Osteocyte (in vitro differentiated cells): ENCODE measurements around the gene TBL3. TPM values are rescaled to one million over a fixed set of nuclear protein-coding genes. Genes with fewer than 3 reads are reported as not detected.

Source experiments
- DNase-seq: peaks from one replicate; pipeline ENCODE4 v3.0.0; 2021; ENCODE audit warnings: mixed read lengths; ENCODE audit not compliant: unreplicated experiment; ENCODE audit errors: extremely low spot score
- H3K27ac Mint-ChIP-seq: one replicate; pipeline ENCODE4 v1.8.0; 2021; ENCODE audit warnings: mild to moderate bottlenecking, mixed read lengths; ENCODE audit not compliant: unreplicated experiment
- H3K27me3 Mint-ChIP-seq: one replicate; pipeline ENCODE4 v1.8.0; 2021; ENCODE audit warnings: mixed read lengths; ENCODE audit not compliant: unreplicated experiment
- H3K36me3 Mint-ChIP-seq: one replicate; pipeline ENCODE4 v1.8.0; 2021; ENCODE audit warnings: mixed read lengths; ENCODE audit not compliant: unreplicated experiment
- H3K4me1 Mint-ChIP-seq: one replicate; pipeline ENCODE4 v1.8.0; 2021; ENCODE audit warnings: mixed read lengths; ENCODE audit not compliant: unreplicated experiment
- H3K4me3 Mint-ChIP-seq: one replicate; pipeline ENCODE4 v1.8.0; 2021; ENCODE audit warnings: mild to moderate bottlenecking, moderate library complexity, mixed read lengths; ENCODE audit not compliant: unreplicated experiment
- H3K9me3 Mint-ChIP-seq: one replicate; pipeline ENCODE4 v1.8.0; 2021; ENCODE audit warnings: mixed read lengths; ENCODE audit not compliant: unreplicated experiment
- total RNA-seq: library from RNA; stranded (reverse); gene quantifications from 2 replicates; pipeline ENCODE4 v1.2.1, GENCODE V29; 2021
- TF ChIP-seq, protein P1 (sequence below): fragments of 200-600 bp; sonication (generic); IDR thresholded peaks from 2 replicates; pipeline ENCODE4 v1.5.0; 2021; ENCODE audit warnings: antibody characterized with exemption, mild to moderate bottlenecking, moderate library complexity

TBL3 gene
- total RNA-seq, 1 donor from 2014 or later, result 32.0 TPM

DNA sequence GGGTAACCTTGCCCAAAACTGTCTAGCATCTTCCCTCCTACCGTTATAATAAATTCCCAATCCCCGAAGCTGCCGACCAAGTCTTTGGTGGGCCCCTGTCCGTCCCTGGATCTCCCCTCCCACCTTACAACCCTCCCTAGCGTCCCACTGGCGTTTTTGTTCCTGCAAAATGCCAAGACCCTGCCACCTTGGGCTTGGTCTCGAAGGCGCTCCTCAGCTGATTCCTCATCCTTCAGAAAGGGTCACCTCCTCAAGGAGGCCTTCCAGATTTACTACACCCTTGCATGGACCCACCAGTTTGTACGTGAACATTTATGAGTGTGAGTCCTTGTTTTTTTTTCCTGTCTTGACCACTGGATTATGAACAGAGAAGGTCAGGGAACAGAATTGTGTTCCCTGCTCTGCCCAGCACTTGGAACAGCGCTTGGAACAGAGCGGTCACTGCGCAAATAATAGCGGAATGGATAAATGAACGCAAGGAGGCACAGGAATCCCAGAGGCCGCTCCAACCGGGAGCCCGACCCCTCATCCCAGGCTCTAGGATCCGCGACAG, 11.2 kb downstream of the TBL3 start:
- DNase-seq, result no peak
- Mint-ChIP-seq H3K4me1 (peaks cover 11% of the 10 kb centered on the region), H3K9me3 (no peaks in the 10 kb centered on the region), H3K27me3 (peaks cover 9% of the 10 kb centered on the region), H3K4me3 (peak overlapping the region; percentile 71), H3K36me3 (peaks cover 9% of the 10 kb centered on the region), H3K27ac (no peak overlapping the region)
- TF ChIP-seq, protein P1, sequence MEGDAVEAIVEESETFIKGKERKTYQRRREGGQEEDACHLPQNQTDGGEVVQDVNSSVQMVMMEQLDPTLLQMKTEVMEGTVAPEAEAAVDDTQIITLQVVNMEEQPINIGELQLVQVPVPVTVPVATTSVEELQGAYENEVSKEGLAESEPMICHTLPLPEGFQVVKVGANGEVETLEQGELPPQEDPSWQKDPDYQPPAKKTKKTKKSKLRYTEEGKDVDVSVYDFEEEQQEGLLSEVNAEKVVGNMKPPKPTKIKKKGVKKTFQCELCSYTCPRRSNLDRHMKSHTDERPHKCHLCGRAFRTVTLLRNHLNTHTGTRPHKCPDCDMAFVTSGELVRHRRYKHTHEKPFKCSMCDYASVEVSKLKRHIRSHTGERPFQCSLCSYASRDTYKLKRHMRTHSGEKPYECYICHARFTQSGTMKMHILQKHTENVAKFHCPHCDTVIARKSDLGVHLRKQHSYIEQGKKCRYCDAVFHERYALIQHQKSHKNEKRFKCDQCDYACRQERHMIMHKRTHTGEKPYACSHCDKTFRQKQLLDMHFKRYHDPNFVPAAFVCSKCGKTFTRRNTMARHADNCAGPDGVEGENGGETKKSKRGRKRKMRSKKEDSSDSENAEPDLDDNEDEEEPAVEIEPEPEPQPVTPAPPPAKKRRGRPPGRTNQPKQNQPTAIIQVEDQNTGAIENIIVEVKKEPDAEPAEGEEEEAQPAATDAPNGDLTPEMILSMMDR, result no peak

DNA sequence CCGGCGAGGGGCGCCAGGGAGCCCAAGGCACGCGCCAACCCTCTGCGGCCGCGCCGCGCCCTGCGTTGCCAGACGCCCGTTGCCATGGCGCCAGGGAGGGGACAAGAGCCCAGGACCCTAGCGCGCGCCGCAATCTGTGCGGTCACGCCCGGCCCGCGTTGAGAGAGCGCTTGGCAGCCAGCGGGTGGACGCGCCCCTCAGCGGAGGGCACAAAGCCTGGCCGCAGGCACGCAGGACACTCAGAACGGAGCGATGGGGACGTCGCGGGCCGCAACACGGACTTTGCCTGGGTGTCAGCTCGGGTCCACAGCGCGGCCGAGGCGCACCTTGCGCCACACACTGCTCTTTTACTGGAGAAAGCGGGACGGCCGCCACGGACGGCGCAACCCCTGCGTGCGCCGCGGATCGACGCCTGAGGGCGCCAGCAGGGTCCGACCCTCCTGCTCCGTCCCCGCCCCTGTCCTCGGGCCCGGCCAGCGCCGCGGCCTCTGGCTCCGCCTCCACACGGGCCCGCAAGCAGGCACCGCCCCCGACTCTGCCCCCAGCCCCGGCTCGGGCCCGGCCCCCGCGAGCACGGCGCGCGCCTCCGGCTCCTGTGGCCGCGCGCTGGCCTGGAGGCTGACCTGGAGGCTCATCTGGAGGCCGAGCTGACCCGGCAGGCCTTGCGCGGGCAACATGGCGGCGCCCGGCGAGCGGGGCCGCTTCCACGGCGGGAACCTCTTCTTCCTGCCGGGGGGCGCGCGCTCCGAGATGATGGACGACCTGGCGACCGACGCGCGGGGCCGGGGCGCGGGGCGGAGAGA, 11.9 kb downstream of the TBL3 start, which contains the start of gene GFER:
Gene GFER, plus strand, starts transcription at position 650 of the 803 bp plus-strand sequence. Its CDS starts 26 bp downstream, at position 676.
- peak; percentile 97 for DNase-seq
- Mint-ChIP-seq H3K36me3 (peaks cover 9% of the 10 kb centered on the region), H3K4me1 (peaks cover 11% of the 10 kb centered on the region), H3K27ac (peak within 1 kb of the TSS; percentile 78), H3K9me3 (no peaks in the 10 kb centered on the region), H3K27me3 (peaks cover 12% of the 10 kb centered on the region), H3K4me3 (peak within 1 kb of the TSS; percentile 80)
- TF ChIP-seq, protein P1, result peak; percentile 53

DNA sequence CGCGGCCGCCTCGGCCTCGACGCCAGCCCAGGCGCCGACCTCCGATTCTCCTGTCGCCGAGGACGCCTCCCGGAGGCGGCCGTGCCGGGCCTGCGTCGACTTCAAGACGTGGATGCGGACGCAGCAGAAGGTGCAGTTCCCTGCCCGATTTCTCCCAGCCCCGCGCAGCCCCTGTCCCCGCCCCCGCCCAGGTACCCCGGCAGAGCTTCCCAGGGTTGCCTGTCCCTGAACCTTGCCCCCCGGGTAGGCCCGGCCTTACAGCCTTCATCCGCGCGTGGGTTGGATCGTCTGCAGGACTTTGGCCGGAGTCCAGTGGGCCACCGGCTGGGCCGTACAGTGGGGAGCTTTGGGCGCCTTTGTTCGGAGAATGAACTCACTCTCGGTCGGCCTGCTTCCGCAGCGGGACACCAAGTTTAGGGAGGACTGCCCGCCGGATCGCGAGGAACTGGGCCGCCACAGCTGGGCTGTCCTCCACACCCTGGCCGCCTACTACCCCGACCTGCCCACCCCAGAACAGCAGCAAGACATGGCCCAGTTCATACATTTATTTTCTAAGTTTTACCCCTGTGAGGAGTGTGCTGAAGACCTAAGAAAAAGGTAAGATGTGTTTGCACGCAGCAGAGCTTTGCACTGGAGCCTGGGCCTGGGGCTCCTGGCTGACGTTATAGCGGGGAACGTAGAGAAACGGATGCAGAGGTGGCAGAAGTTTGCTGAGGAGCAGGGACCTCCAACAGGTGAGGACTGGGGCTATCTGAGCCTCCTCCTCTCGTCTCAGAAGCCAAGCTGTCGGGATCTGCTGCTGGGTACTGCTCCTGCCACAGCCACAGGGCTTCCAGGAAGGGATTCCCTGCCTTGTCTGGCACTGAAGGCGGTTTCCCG, 12.7 kb downstream of the TBL3 start:
- no peaks in the 10 kb centered on the region for H3K9me3 Mint-ChIP-seq
- peak overlapping the region; percentile 80 for H3K4me3 Mint-ChIP-seq
- peaks cover 9% of the 10 kb centered on the region for H3K36me3 Mint-ChIP-seq
- DNase-seq, result no peak
- H3K27ac Mint-ChIP-seq, result no peak overlapping the region
- H3K4me1 Mint-ChIP-seq, result peaks cover 14% of the 10 kb centered on the region
- H3K27me3 Mint-ChIP-seq, result peaks cover 19% of the 10 kb centered on the region
- TF ChIP-seq, protein P1, result no peak

DNA sequence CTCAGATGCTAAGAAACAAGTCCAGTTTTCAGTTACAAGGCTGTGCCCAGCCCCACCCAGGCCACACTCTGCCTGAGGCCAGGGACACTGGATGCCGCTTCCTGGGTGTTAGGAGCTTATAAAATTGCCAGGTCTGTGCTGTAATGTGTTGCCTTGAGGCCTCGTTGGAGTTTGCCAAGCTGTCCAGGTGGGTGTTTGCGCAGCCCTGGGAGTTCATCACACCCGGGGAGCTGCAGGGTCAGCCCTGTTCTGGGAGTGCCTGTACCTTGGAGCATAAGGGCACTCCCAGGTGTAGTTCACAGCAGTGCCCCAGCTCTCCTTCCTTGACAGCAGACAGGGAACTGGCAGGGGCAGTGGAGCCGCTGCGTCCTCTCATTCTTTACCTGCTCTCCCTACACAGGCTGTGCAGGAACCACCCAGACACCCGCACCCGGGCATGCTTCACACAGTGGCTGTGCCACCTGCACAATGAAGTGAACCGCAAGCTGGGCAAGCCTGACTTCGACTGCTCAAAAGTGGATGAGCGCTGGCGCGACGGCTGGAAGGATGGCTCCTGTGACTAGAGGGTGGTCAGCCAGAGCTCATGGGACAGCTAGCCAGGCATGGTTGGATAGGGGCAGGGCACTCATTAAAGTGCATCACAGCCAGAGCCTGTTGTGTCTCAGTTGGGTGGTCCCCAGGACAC, 13.8 kb downstream of the TBL3 start:
- Mint-ChIP-seq H3K27ac (no peak overlapping the region), H3K36me3 (peaks cover 9% of the 10 kb centered on the region), H3K27me3 (peaks cover 15% of the 10 kb centered on the region)

More for the DNA sequence above, 13.8 kb downstream of the TBL3 start:
- no peak for DNase-seq
- H3K4me1 Mint-ChIP-seq, result peaks cover 14% of the 10 kb centered on the region
- no peak overlapping the region for H3K4me3 Mint-ChIP-seq
- no peaks in the 10 kb centered on the region for H3K9me3 Mint-ChIP-seq
- TF ChIP-seq, protein P1, result no peak
